Skeletal muscle satellite cell (primary cell): ENCODE measurements around the gene NR1H3.

ENCODE experiments used
- H3K27me3 ChIP-seq: 2 replicates; pipeline ENCODE4 v1.7.0; 2013; ENCODE audit warnings: low read length; ENCODE audit not compliant: control insufficient read depth, insufficient read depth
- H3K36me3 ChIP-seq: 2 replicates; pipeline ENCODE4 v1.7.0; 2013; ENCODE audit warnings: mild to moderate bottlenecking, control low read depth, low read length; ENCODE audit not compliant: insufficient read depth
- H3K4me1 ChIP-seq: 2 replicates; pipeline ENCODE4 v1.7.0; 2013; ENCODE audit warnings: low read length; ENCODE audit not compliant: control insufficient read depth, insufficient read depth
- H3K4me2 ChIP-seq: 2 replicates; pipeline ENCODE4 v1.7.0; 2013; ENCODE audit warnings: mild to moderate bottlenecking, low read length
- H3K4me3 ChIP-seq: 2 replicates; pipeline ENCODE4 v1.7.0; 2013; ENCODE audit warnings: low read length
- H3K9ac ChIP-seq: 2 replicates; pipeline ENCODE4 v1.7.0; 2013; ENCODE audit warnings: mild to moderate bottlenecking, low read depth, low read length, moderate library complexity
- H3K9me3 ChIP-seq: replicated peaks from 2 replicates; pipeline ENCODE4 v1.7.0; 2013; ENCODE audit warnings: mild to moderate bottlenecking, control low read depth, low read length

Gene NR1H3

DNA sequence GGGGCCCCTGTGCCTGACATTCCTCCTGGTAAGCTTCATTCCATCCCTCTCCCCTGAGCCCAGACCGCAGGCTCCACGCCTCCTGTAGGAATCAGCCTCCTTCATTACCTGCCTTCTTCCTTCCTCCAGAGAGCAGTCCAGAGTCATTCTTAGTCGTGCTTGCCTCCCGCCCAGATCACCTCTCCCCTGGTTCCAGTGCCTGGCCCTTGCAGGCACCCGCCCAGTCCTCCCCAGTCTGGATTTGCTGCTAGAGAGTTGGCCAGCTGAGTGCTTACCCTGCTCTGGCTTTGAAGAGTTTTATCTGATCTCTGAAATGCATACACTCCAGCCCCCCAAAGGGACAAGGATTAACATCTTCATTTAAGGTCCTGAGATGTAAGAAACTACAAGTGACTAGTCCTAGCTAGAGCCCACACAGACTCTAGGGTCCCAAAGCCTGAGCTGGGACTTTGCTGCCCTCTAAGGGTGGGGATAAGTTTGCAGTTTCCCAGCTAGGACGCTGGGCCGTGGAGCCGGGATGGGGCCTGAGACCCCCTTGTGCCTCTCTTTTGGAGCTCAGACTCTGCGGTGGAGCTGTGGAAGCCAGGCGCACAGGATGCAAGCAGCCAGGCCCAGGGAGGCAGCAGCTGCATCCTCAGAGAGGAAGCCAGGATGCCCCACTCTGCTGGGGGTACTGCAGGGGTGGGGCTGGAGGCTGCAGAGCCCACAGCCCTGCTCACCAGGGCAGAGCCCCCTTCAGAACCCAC is 1.6 kb downstream of the NR1H3 start:
- Histone ChIP-seq H3K27me3 (no peaks in the 10 kb centered on the region), H3K9me3 (no peaks in the 10 kb centered on the region), H3K36me3 (no peaks in the 10 kb centered on the region), H3K4me3 (no peak overlapping the region), H3K4me1 (peaks cover 27% of the 10 kb centered on the region), H3K4me2 (no peak overlapping the region), H3K9ac (no peak overlapping the region)

DNA sequence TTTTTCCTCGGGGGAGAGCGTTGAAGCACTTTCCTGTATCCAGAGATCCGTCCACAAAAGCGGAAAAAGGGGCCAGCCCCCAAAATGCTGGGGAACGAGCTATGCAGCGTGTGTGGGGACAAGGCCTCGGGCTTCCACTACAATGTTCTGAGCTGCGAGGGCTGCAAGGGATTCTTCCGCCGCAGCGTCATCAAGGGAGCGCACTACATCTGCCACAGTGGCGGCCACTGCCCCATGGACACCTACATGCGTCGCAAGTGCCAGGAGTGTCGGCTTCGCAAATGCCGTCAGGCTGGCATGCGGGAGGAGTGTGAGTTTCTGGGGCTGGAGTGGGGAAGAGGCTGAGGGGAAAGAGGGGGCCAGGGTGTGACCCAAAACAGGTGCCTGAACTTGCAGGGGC is 2.6 kb downstream of the NR1H3 start:
- H3K4me1 ChIP-seq: peaks cover 25% of the 10 kb centered on the region
- no peak overlapping the region for H3K4me2 ChIP-seq
- H3K36me3 ChIP-seq: no peaks in the 10 kb centered on the region
- H3K9me3 ChIP-seq: no peaks in the 10 kb centered on the region
- H3K27me3 ChIP-seq: no peaks in the 10 kb centered on the region
- no peak overlapping the region for H3K4me3 ChIP-seq
- H3K9ac ChIP-seq: no peak overlapping the region

DNA sequence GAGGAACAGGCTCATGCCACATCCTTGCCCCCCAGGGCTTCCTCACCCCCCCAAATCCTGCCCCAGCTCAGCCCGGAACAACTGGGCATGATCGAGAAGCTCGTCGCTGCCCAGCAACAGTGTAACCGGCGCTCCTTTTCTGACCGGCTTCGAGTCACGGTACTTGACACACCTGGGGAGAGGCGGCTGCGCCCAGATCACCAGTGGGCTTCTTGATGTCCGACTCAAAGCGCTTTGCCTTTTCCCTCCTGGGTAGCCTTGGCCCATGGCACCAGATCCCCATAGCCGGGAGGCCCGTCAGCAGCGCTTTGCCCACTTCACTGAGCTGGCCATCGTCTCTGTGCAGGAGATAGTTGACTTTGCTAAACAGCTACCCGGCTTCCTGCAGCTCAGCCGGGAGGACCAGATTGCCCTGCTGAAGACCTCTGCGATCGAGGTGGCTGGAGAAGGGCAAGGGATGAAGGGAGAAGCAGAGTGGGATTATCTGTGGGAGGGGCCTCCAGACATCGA is 3.5 kb downstream of the NR1H3 start:
- Histone ChIP-seq H3K27me3 (no peaks in the 10 kb centered on the region), H3K9me3 (no peaks in the 10 kb centered on the region), H3K4me2 (no peak overlapping the region), H3K4me1 (peaks cover 26% of the 10 kb centered on the region), H3K9ac (no peak overlapping the region), H3K36me3 (no peaks in the 10 kb centered on the region), H3K4me3 (no peak overlapping the region)

DNA sequence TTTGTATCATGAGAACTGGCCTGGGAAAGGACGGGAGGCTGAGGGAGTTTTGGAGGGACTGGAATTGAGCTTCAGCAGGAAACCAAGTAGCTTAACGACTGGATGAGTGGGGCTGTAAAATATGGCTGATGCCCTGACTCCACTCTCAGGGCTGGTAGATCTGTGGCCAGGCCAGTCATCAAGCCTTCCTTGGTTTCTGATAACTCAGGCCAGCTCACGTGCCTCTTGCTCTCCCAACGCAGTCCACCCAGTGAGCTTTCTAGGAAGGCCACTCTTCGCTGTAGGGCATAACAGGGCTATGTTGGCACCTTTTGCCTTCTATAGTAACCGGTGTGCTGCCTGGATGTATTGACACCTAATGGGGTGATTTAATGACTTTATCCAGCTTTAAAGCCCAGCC is 6.3 kb downstream of the NR1H3 start:
- Histone ChIP-seq H3K9me3 (no peaks in the 10 kb centered on the region), H3K4me3 (no peak overlapping the region), H3K27me3 (no peaks in the 10 kb centered on the region), H3K36me3 (no peaks in the 10 kb centered on the region), H3K4me1 (peaks cover 22% of the 10 kb centered on the region), H3K9ac (no peak overlapping the region), H3K4me2 (no peak overlapping the region)

DNA sequence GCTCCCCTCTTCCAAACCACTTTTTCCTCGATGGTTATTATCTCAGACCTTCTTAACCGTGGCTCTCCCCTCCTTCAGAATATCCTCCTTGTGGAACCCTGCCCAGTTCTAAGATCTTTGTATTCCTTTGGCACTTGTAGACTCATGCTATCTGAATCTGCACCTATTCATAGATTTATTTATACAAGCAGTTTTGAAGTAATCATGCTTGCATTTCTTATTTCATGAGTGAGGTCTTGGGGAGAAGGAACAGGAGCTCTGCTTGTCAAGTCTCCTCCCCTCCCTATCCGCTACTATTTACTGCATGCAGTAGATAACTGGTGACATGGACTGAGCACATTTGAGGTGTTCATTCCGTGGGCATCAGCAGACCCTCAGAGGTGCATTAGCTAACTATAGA is 6.7 kb downstream of the NR1H3 start:
- Histone ChIP-seq H3K9me3 (no peaks in the 10 kb centered on the region), H3K4me1 (peaks cover 25% of the 10 kb centered on the region), H3K27me3 (no peaks in the 10 kb centered on the region), H3K4me2 (no peak overlapping the region), H3K36me3 (no peaks in the 10 kb centered on the region), H3K9ac (no peak overlapping the region), H3K4me3 (no peak overlapping the region)

DNA sequence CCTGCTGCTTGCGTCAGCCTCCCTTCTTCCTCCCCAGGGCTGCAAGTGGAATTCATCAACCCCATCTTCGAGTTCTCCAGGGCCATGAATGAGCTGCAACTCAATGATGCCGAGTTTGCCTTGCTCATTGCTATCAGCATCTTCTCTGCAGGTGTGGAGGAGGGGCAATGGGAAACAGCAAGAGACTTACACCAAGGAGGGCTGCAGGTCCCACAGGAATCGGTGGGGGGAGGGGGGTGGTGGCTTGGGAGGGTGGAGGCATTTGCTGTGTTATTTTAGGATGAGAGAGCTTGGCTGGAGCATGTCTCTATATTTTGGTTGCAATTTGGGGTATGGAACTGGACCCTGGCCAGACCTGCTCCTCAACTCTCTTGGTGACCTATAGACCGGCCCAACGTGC is 10.1 kb downstream of the NR1H3 start:
- Histone ChIP-seq H3K9ac (no peak overlapping the region), H3K4me1 (peaks cover 42% of the 10 kb centered on the region), H3K36me3 (no peaks in the 10 kb centered on the region), H3K4me2 (no peak overlapping the region), H3K9me3 (no peaks in the 10 kb centered on the region), H3K4me3 (no peak overlapping the region), H3K27me3 (no peaks in the 10 kb centered on the region)

DNA sequence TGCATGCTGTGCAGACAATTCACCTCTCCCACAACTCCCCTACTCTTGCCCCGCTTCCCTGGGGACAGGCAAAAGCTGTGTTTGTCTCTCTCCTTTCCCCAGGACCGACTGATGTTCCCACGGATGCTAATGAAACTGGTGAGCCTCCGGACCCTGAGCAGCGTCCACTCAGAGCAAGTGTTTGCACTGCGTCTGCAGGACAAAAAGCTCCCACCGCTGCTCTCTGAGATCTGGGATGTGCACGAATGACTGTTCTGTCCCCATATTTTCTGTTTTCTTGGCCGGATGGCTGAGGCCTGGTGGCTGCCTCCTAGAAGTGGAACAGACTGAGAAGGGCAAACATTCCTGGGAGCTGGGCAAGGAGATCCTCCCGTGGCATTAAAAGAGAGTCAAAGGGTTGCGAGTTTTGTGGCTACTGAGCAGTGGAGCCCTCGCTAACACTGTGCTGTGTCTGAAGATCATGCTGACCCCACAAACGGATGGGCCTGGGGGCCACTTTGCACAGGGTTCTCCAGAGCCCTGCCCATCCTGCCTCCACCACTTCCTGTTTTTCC is 10.7 kb downstream of the NR1H3 start:
- peaks cover 42% of the 10 kb centered on the region for H3K4me1 ChIP-seq
- no peaks in the 10 kb centered on the region for H3K27me3 ChIP-seq
- H3K36me3 ChIP-seq: no peaks in the 10 kb centered on the region
- H3K4me3 ChIP-seq: no peak overlapping the region
- H3K9ac ChIP-seq: peak overlapping the region; percentile 89
- no peaks in the 10 kb centered on the region for H3K9me3 ChIP-seq
- H3K4me2 ChIP-seq: peak overlapping the region; percentile 92

DNA sequence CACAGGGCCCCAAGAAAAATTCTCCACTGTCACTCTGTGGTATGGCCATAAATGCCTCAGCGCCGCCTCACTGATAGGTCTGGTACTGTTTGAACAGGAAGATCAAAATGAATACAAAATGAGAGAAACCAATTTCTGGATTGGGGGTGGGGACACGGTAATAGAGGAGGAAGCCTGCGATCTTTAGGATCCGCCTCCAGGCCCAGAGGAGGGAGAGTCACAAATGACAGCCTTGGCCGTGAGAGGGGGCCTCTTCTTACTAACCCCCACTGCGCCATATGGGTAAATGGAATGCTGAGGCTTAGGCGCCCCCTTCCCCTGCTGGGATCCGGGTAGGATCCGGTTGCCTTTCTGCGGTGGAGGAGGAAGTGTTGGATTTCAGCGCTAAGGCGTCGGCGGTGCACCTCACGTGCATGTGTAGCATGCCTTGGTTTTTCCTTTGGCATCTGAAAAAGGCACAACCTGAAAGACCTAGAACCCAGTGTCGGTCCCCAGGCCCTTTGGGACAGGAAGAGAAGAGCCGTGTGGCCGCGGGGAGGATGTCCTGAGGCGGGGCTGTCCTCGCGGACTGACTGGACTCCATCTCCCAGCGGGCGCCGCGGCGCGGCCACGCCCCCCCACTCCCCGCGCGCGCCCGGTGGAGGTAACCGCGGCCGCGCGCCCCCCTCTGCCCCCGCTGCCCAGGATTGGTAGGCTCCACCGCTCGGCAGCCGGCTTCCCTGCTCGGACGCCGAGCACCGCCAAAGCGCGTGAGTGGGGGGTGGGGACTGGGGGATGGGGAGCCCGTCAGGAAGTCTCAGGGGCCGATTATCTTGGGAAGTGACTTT is 11.4 kb downstream of the NR1H3 start:
- Histone ChIP-seq H3K36me3 (peaks cover 3% of the 10 kb centered on the region), H3K9me3 (no peaks in the 10 kb centered on the region), H3K27me3 (no peaks in the 10 kb centered on the region), H3K4me3 (peak overlapping the region; percentile 89), H3K4me1 (peaks cover 42% of the 10 kb centered on the region), H3K9ac (peak overlapping the region; percentile 89), H3K4me2 (peak overlapping the region; percentile 92)

DNA sequence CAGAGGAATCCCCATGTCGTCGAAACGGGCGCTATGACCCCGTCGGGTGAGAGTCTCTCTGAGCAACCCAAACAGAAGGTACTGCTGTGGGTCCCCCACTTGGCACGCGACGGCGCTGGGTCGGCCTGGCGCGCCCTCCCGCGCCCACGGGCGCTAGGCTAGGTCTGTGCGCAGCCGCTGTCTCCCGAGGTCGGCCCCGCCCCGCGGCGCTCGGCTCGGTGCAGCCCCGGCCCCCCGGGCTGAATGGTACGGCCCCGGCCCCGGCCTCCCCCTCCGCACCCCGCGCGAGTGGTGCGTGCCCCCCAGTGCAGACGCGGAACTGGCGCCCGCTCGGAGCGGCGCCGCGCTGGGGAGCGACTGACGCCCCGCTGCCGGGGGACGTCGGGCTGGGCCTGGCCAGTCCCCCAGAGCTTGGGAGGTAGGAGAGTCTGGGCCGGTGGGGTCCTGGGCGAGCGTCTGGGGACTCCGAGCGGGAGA is 12.1 kb downstream of the NR1H3 start, which contains the start of gene MADD:
Gene MADD, plus strand, starts transcription at position 305 of the 477 bp plus-strand sequence.
- H3K4me1 ChIP-seq: peaks cover 38% of the 10 kb centered on the region
- H3K9me3 ChIP-seq: no peaks in the 10 kb centered on the region
- peak within 1 kb of the TSS; percentile 92 for H3K4me2 ChIP-seq
- H3K36me3 ChIP-seq: peaks cover 10% of the 10 kb centered on the region
- H3K4me3 ChIP-seq: peak within 1 kb of the TSS; percentile 89
- no peaks in the 10 kb centered on the region for H3K27me3 ChIP-seq
- H3K9ac ChIP-seq: peak within 1 kb of the TSS; percentile 89

DNA sequence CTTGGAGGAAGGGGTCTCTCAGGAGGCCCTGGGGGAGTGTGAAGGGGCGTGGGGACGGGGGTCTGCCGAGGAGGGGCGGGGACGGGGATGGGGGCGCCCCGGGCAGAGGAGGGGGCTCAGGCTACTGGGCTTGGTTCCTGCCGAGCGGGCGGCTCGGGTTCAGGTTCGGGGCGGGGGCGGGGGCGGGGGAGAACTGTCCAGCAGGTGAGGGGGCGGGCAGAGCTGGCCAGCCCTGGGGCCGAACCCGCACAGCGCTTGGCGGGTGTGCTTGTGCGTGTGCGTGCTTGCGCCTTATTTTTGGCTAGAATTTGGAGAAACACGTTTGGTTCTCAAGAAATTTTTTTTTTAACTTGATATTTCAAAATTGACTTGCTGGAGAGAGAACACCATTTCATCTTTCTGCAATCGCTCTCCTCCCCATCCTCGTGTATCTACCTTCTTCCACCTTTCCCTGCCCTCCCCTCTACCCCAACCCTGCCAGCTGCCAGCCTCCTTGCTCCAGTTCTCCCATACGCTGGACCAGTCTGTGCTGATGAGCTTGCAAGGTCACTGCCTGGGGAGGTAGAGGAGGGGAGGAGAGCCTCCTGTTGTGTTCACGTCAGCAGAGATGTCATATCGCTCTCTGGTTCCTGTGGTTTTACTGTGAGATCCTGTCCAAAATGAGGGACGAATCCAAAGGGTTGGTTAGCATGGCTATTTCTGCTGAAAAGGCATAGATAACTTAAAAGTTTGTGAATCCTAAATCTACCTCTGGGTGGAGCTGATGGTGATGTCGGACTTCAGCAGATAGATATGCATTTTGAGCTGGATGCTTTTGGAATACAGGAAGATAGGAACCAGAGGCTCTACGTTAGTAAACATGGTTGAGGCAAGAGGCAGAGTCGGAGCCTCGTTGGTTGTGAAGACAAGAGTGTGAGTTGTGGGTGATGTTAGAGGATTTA is 12.8 kb downstream of the NR1H3 start:
- Histone ChIP-seq H3K4me3 (peak overlapping the region; percentile 89), H3K36me3 (peaks cover 16% of the 10 kb centered on the region), H3K4me2 (peak overlapping the region; percentile 92), H3K9me3 (no peaks in the 10 kb centered on the region), H3K4me1 (peaks cover 31% of the 10 kb centered on the region), H3K9ac (peak overlapping the region; percentile 89), H3K27me3 (no peaks in the 10 kb centered on the region)
